HEK293 (cell line): ENCODE data around the gene DNAJB7.

Source experiments
- BCL11B ChIP-seq: fragments of 450-650 bp; formaldehyde crosslinking; IDR thresholded peaks from 2 replicates; pipeline ENCODE4 v1.5.1; 2016; ENCODE audit warnings: low read depth, missing biosample characterization, missing genetic modification characterization
- FEZF1 ChIP-seq: fragments of 450-650 bp; formaldehyde crosslinking; IDR thresholded peaks from 2 replicates; pipeline ENCODE4 v1.5.1; 2016; ENCODE audit warnings: missing biosample characterization, missing genetic modification characterization
- GFI1B ChIP-seq: fragments of 450-650 bp; formaldehyde crosslinking; IDR thresholded peaks from 2 replicates; pipeline ENCODE4 v1.5.1; 2016; ENCODE audit warnings: missing biosample characterization, missing genetic modification characterization
- GLIS1 ChIP-seq: fragments of 450-650 bp; formaldehyde crosslinking; IDR thresholded peaks from 2 replicates; pipeline ENCODE4 v1.5.1; 2016; ENCODE audit warnings: missing biosample characterization, missing genetic modification characterization
- HIC1 ChIP-seq: fragments of 450-650 bp; formaldehyde crosslinking; IDR thresholded peaks from 2 replicates; pipeline ENCODE4 v1.5.1; 2016; ENCODE audit warnings: missing biosample characterization, missing genetic modification characterization
- KLF17 ChIP-seq: fragments of 450-650 bp; formaldehyde crosslinking; IDR thresholded peaks from 2 replicates; pipeline ENCODE4 v1.5.1; 2016; ENCODE audit warnings: missing biosample characterization, missing genetic modification characterization
- OSR2 ChIP-seq: fragments of 450-650 bp; formaldehyde crosslinking; IDR thresholded peaks from 2 replicates; pipeline ENCODE4 v1.5.1; 2016; ENCODE audit warnings: missing biosample characterization, missing genetic modification characterization
- PRDM1 ChIP-seq: fragments of 450-650 bp; formaldehyde crosslinking; IDR thresholded peaks from 2 replicates; pipeline ENCODE4; 2016; ENCODE audit warnings: missing biosample characterization, missing genetic modification characterization
- PRDM2 ChIP-seq: fragments of 450-650 bp; formaldehyde crosslinking; IDR thresholded peaks from 2 replicates; pipeline ENCODE4 v1.5.1; 2016; ENCODE audit warnings: missing biosample characterization, missing genetic modification characterization, borderline replicate concordance
- TCF7L2 ChIP-seq: IDR thresholded peaks from 2 replicates; pipeline ENCODE4 v1.6.1; 2011; ENCODE audit warnings: low read depth, mild to moderate bottlenecking, inconsistent platforms, low read length, moderate library complexity, borderline replicate concordance
- ZBTB1 ChIP-seq: fragments of 450-650 bp; formaldehyde crosslinking; IDR thresholded peaks from 2 replicates; pipeline ENCODE4 v1.5.1; 2016; ENCODE audit warnings: missing biosample characterization, missing genetic modification characterization
- ZBTB21 ChIP-seq: fragments of 450-650 bp; formaldehyde crosslinking; IDR thresholded peaks from 2 replicates; pipeline ENCODE4 v1.5.1; 2017; ENCODE audit warnings: missing biosample characterization, missing genetic modification characterization
- ZBTB26 ChIP-seq: fragments of 450-650 bp; formaldehyde crosslinking; optimal IDR thresholded peaks from 2 replicates; pipeline ENCODE3; 2016; ENCODE audit warnings: missing biosample characterization, mild to moderate bottlenecking, missing genetic modification characterization
- ZNF112 ChIP-seq: fragments of 450-650 bp; formaldehyde crosslinking; IDR thresholded peaks from 2 replicates; pipeline ENCODE4 v1.5.0; 2017; ENCODE audit warnings: missing biosample characterization, missing genetic modification characterization
- ZNF121 ChIP-seq: fragments of 450-650 bp; formaldehyde crosslinking; IDR thresholded peaks from 2 replicates; pipeline ENCODE4 v1.5.1; 2016; ENCODE audit warnings: missing biosample characterization, missing genetic modification characterization
- ZNF132 ChIP-seq: fragments of 450-650 bp; formaldehyde crosslinking; IDR thresholded peaks from 2 replicates; pipeline ENCODE4 v1.5.1; 2017; ENCODE audit warnings: missing biosample characterization, missing genetic modification characterization, borderline replicate concordance
- ZNF19 ChIP-seq: fragments of 450-650 bp; formaldehyde crosslinking; IDR thresholded peaks from 2 replicates; pipeline ENCODE4; 2016; ENCODE audit warnings: missing biosample characterization, missing genetic modification characterization, low read depth
- ZNF239 ChIP-seq: fragments of 450-650 bp; formaldehyde crosslinking; IDR thresholded peaks from 2 replicates; pipeline ENCODE4 v1.5.1; 2016; ENCODE audit warnings: missing biosample characterization, missing genetic modification characterization
- ZNF266 ChIP-seq: fragments of 450-650 bp; formaldehyde crosslinking; IDR thresholded peaks from 2 replicates; pipeline ENCODE4 v1.5.1; 2016; ENCODE audit warnings: missing biosample characterization, missing genetic modification characterization, low read depth
- ZNF311 ChIP-seq: fragments of 450-650 bp; formaldehyde crosslinking; IDR thresholded peaks from 2 replicates; pipeline ENCODE4 v1.5.1; 2017; ENCODE audit warnings: missing biosample characterization, missing genetic modification characterization, borderline replicate concordance
- ZNF324 ChIP-seq: fragments of 450-650 bp; formaldehyde crosslinking; IDR thresholded peaks from 2 replicates; pipeline ENCODE4 v1.5.1; 2016; ENCODE audit warnings: missing biosample characterization, missing genetic modification characterization
- ZNF354C ChIP-seq: fragments of 450-650 bp; formaldehyde crosslinking; IDR thresholded peaks from 2 replicates; pipeline ENCODE4 v1.5.1; 2016; ENCODE audit warnings: missing biosample characterization, missing genetic modification characterization, low read depth, borderline replicate concordance
- ZNF391 ChIP-seq: fragments of 450-650 bp; formaldehyde crosslinking; IDR thresholded peaks from 2 replicates; pipeline ENCODE4 v1.5.1; 2016; ENCODE audit warnings: low read depth, missing biosample characterization, missing genetic modification characterization, borderline replicate concordance
- ZNF394 ChIP-seq: fragments of 450-650 bp; formaldehyde crosslinking; IDR thresholded peaks from 2 replicates; pipeline ENCODE4 v1.5.1; 2016; ENCODE audit warnings: missing biosample characterization, missing genetic modification characterization, mild to moderate bottlenecking, moderate library complexity, borderline replicate concordance
- ZNF416 ChIP-seq: fragments of 450-650 bp; formaldehyde crosslinking; IDR thresholded peaks from 2 replicates; pipeline ENCODE4 v1.5.1; 2016; ENCODE audit warnings: missing biosample characterization, missing genetic modification characterization
- ZNF48 ChIP-seq: fragments of 450-650 bp; formaldehyde crosslinking; IDR thresholded peaks from 2 replicates; pipeline ENCODE4 v1.5.1; 2016; ENCODE audit warnings: missing biosample characterization, missing genetic modification characterization
- ZNF704 ChIP-seq: fragments of 450-650 bp; formaldehyde crosslinking; IDR thresholded peaks from 2 replicates; pipeline ENCODE4 v1.5.1; 2016; ENCODE audit warnings: missing biosample characterization, missing genetic modification characterization
- ZNF768 ChIP-seq: fragments of 450-650 bp; formaldehyde crosslinking; IDR thresholded peaks from 2 replicates; pipeline ENCODE4 v1.5.1; 2018; ENCODE audit warnings: missing biosample characterization, mild to moderate bottlenecking, missing genetic modification characterization
- ZNF843 ChIP-seq: fragments of 450-650 bp; formaldehyde crosslinking; IDR thresholded peaks from 2 replicates; pipeline ENCODE4 v1.5.1; 2016; ENCODE audit warnings: missing biosample characterization, missing genetic modification characterization

DNAJB7 gene

GRCh38 chr22:40856513-40857308, 5.2 kb downstream of the DNAJB7 start, which contains the start of the genes ST13 and XPNPEP3 (continued):
- TF ChIP-seq ZBTB26 (tag by site-specific recombination) (peak; percentile 93), ZNF324 (tag by site-specific recombination) (peak; percentile 88), BCL11B (tag by site-specific recombination) (no peak), ZNF266 (tag by site-specific recombination) (no peak), ZNF391 (tag by site-specific recombination) (no peak; the same call in 1 of the 2 replicates), ZNF132 (no peak), FEZF1 (tag by site-specific recombination) (0 out of 2 replicates have a peak, but pooled peaks have one; percentile 5), ZNF19 (no peak), ZNF704 (tag by site-specific recombination) (no peak), HIC1 (tag by site-specific recombination) (peak; percentile 7; the same call in 1 of the 2 replicates), ZNF394 (peak; percentile 91), ZNF121 (tag by site-specific recombination) (no peak), ZNF416 (tag by site-specific recombination) (no peak), ZNF354C (tag by site-specific recombination) (no peak), ZBTB1 (tag by site-specific recombination) (peak; percentile 62; the same call in 1 of the 2 replicates), ZNF768 (tag by site-specific recombination) (no peak), ZNF843 (tag by site-specific recombination) (peak; percentile 30), PRDM2 (tag by site-specific recombination) (no peak), ZNF239 (no peak), TCF7L2 (no peak), GFI1B (tag by site-specific recombination) (no peak), GLIS1 (tag by site-specific recombination) (peak; percentile 80), ZNF311 (no peak), ZNF48 (tag by site-specific recombination) (no peak), PRDM1 (tag by site-specific recombination) (no peak), ZNF112 (tag by site-specific recombination) (no peak), KLF17 (tag by site-specific recombination) (no peak; the same call in none of the 2 replicates), OSR2 (tag by site-specific recombination) (no peak), ZBTB21 (peak; percentile 96)
